ENCODE results near the gene RAPSN. TPM values are rescaled to one million over a fixed set of nuclear protein-coding genes. Genes with fewer than 3 reads are reported as not detected.

RAPSN gene
- total and polyA plus RNA-seq, 2 donors (not counting 1 experiment from before 2014, with no cell fraction given): 0.25 to 1.0 TPM

DNA sequence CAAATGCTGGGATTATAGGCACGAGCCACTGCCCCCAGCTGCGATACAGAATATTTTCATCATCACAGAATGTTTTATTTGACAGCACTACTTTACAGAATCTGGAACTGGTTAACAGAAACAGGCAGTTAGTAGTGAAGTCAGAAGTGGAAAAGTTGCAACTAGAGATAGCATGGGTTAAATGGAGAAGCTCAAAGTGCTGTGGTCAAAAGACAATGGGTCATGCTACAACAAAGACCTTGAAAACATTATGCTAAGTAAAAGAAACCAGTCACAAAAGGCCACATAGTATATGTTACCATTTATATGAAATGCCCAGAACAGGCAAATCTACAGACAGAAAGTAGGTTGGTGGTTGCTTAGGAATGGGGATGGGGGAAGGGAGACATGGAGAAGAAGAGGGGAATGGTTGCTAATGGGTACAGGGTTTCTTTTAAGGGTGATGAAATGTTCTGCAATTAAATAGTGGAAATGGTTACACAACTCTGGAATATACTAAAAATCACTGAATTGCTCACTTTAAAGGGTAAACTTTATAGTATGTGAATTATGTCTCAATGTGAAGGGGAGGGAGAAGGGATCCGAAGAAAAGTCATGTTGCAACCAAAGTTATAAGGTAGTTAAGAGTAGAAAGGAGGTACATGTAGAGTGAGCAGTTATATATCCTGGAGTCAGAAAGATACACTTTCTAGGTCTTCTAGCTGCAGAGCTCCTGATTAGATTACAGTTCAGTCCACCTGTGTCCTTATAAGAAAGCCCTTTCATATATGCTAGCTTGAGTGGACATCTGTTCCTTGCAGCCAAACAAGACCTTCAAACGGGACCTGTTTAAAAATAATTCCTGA is 46.3 kb upstream of the RAPSN start:
- CTCF ChIA-PET: interaction anchor here (0.6 to 0.7 kb wide), 2 partner anchors 83 to 358 kb away, joined by 3 read pairs; no protein-coding TSS in a partner anchor

More for the DNA sequence above, 46.3 kb upstream of the RAPSN start:
- Histone ChIP-seq H3K36me3 (replicated peaks in 1 of 2; ENCODE audit: control extremely low read depth in 1 of 2, control insufficient read depth in 1 of 2, extremely low read depth in 1 of 2, insufficient read depth in 2 of 2, low read length in 1 of 2) (peaks cover 16 to 35% of the 10 kb centered on the region in 2 experiments), H3K9me3 (ENCODE audit: control extremely low read depth in 1 of 3, control insufficient read depth in 2 of 3, insufficient read depth in 1 of 3, low read length in 2 of 3) (no peaks in the 10 kb centered on the region), H3K27ac (ENCODE audit: low read length in 2 of 2) (no peak overlapping the region), H3K27me3 (replicated peaks in 1 of 4; ENCODE audit: control extremely low read depth in 1 of 4, control insufficient read depth in 3 of 4, insufficient read depth in 4 of 4, low read length in 3 of 4) (no peaks in the 10 kb centered on the region), H3K4me2 (replicated peaks; ENCODE audit: low read depth, low read length, poor library complexity, severe bottlenecking) (no peak overlapping the region), H2AFZ (ENCODE audit: insufficient read depth, low read depth, low read length, poor library complexity, severe bottlenecking) (no peak overlapping the region), H4K20me1 (ENCODE audit: control insufficient read depth, insufficient read depth, low read length, poor library complexity, severe bottlenecking) (peaks cover 71% of the 10 kb centered on the region), H3K9ac (ENCODE audit: low read length) (no peak overlapping the region), H3K79me2 (ENCODE audit: control insufficient read depth, insufficient read depth, low read length) (peaks cover 95% of the 10 kb centered on the region), H3K4me3 (ENCODE audit: control extremely low read depth in 1 of 5, extremely low read depth in 1 of 5, insufficient read depth in 1 of 5, low read depth in 2 of 5, low read length in 4 of 5) (no peak overlapping the region), H3K4me1 (ENCODE audit: control insufficient read depth in 2 of 2, insufficient read depth in 2 of 2, low read length in 2 of 2) (peaks cover 21 to 22% of the 10 kb centered on the region in 2 donors)
- no peaks in the 10 kb centered on the region for H3K27me3 Mint-ChIP-seq
- no peak overlapping the region for H3K27ac Mint-ChIP-seq
- POLR2A ChIA-PET: no interaction called here
- TF ChIP-seq EZH2 (IDR thresholded peaks at IDR 0.05; ENCODE audit: borderline replicate concordance, insufficient read depth, low read depth, low read length, poor library complexity, severe bottlenecking) (no peak), CTCF (IDR thresholded peaks at IDR 0.05) (no peak)
- no peak for DNase-seq
- H3K4me3 Mint-ChIP-seq: no peak overlapping the region
- intact Hi-C loops (cut with micrococcal nuclease): no loop called here
- WGBS (ENCODE audit: insufficient coverage): 78% methylated on average over 3 of the region's 4 CpGs
- no peaks in the 10 kb centered on the region for H3K9me3 Mint-ChIP-seq (ENCODE audit: insufficient read depth)
- ATAC-seq (ENCODE audit: low read depth): no peak
- peaks cover 29% of the 10 kb centered on the region for H3K4me1 Mint-ChIP-seq
